ENCODE data around the gene TP53I11.

Gene TP53I11

DNA sequence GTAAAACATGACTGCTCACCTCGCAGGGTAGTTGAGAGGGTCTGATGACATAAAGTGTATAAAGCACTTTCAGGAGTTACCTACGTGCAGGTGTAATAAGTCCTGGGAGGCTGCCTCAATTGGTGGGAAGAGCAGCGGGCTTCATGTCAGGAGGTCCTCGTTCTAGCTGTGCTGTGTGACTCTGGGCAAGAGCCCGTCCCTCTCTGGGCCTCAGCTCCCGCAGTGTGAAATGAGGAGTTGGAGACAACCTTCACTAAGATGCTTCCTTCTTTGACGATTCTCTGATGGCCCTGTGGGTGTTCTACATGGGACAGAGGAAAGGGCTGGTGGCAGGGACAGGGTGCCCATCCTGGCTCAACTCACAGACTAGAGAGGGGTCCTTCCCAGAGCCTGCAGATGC, 57.8 kb downstream of the TP53I11 start:
- POLR2A ChIA-PET (ENCODE audit: low non-redundant PET) = no interaction called here
- DNase-seq (ENCODE audit: low spot score) = no peak
- TF ChIP-seq, protein P1, sequence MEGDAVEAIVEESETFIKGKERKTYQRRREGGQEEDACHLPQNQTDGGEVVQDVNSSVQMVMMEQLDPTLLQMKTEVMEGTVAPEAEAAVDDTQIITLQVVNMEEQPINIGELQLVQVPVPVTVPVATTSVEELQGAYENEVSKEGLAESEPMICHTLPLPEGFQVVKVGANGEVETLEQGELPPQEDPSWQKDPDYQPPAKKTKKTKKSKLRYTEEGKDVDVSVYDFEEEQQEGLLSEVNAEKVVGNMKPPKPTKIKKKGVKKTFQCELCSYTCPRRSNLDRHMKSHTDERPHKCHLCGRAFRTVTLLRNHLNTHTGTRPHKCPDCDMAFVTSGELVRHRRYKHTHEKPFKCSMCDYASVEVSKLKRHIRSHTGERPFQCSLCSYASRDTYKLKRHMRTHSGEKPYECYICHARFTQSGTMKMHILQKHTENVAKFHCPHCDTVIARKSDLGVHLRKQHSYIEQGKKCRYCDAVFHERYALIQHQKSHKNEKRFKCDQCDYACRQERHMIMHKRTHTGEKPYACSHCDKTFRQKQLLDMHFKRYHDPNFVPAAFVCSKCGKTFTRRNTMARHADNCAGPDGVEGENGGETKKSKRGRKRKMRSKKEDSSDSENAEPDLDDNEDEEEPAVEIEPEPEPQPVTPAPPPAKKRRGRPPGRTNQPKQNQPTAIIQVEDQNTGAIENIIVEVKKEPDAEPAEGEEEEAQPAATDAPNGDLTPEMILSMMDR (conservative IDR thresholded peaks at IDR 0.05; ENCODE audit: low read depth) = no peak
- H3K27ac ChIP-seq = no peak overlapping the region
- CTCF ChIA-PET = no interaction called here

- ChIA-PET POLR2A (ENCODE audit: low non-redundant PET) (no interaction called here), CTCF (no interaction called here)
- no peak for DNase-seq (ENCODE audit: low spot score)
- H3K27ac ChIP-seq = no peak overlapping the region
- TF ChIP-seq, protein P1 (conservative IDR thresholded peaks at IDR 0.05; ENCODE audit: low read depth) = no peak
Observed at GRCh38 chr11:44889266-44889665, 61.4 kb downstream of the TP53I11 start.

- TF ChIP-seq, protein P1 (conservative IDR thresholded peaks at IDR 0.05; ENCODE audit: low read depth) = no peak
- ChIA-PET CTCF (interaction anchor here (1.0 kb wide), 1 partner anchor 114 kb away, joined by 4 read pairs; no protein-coding TSS in a partner anchor), POLR2A (ENCODE audit: low non-redundant PET) (no interaction called here)
- no peak overlapping the region for H3K27ac ChIP-seq
- DNase-seq (ENCODE audit: low spot score) = no peak
Observed at GRCh38 chr11:44887636-44888035, 63.0 kb downstream of the TP53I11 start.

- no peak for DNase-seq (ENCODE audit: low spot score)
- ChIA-PET CTCF (interaction anchor here (0.6 to 0.7 kb wide), 2 partner anchors 8 to 365 kb away, joined by 3 to 4 read pairs; no protein-coding TSS in a partner anchor), POLR2A (ENCODE audit: low non-redundant PET) (no interaction called here)
- TF ChIP-seq, protein P1 (conservative IDR thresholded peaks at IDR 0.05; ENCODE audit: low read depth) = no peak
- no peak overlapping the region for H3K27ac ChIP-seq
Observed at GRCh38 chr11:44886790-44887140, 63.9 kb downstream of the TP53I11 start.

DNA sequence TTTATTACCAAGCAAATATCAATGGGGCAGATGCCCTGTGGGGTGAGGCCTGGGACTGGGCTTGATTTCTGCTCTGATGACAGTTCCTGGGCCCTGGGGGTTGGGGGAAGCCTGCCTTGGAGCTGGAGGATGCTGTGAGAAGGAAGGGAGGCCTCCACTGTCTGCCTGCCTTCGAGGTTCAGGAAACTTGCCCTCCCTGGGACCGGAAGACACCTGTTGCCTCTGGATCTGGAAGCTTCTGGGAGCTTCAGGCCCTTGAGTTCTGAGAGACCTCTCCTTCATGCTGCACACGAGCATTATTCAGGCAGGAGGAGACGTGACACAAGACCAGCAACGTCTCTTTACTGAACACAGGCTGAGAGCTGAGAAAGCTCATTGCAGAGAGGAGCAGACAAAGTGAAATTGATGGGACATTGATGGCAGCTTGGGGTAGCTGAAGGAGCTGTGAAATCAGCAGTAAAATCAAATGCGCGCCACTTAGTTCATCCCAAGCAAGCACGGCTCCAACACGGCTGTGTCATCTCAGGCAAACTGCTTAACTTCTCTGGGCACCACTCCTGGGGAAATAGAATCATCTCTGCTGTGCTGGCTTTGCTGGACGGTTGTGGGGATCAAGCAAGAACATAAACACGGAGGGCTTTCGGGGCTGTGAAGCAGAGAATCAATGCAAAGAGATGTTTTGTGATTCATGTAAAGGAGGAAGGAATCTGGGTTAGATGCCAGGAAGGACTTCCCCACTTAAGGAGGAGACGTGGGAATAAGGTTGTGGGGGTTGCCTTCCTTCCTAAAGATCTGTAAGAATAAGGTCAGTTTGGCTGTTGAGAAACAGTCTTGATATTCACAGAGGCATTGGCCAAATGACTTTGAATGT, 64.5 kb downstream of the TP53I11 start:
- no peak for DNase-seq (ENCODE audit: low spot score)
- POLR2A ChIA-PET (ENCODE audit: low non-redundant PET) = no interaction called here
- CTCF ChIA-PET = interaction anchor here (0.6 to 0.7 kb wide), 2 partner anchors 9 to 364 kb away, joined by 3 to 4 read pairs; no protein-coding TSS in a partner anchor
- no peak overlapping the region for H3K27ac ChIP-seq
- TF ChIP-seq, protein P1 (conservative IDR thresholded peaks at IDR 0.05; ENCODE audit: low read depth) = no peak

DNA sequence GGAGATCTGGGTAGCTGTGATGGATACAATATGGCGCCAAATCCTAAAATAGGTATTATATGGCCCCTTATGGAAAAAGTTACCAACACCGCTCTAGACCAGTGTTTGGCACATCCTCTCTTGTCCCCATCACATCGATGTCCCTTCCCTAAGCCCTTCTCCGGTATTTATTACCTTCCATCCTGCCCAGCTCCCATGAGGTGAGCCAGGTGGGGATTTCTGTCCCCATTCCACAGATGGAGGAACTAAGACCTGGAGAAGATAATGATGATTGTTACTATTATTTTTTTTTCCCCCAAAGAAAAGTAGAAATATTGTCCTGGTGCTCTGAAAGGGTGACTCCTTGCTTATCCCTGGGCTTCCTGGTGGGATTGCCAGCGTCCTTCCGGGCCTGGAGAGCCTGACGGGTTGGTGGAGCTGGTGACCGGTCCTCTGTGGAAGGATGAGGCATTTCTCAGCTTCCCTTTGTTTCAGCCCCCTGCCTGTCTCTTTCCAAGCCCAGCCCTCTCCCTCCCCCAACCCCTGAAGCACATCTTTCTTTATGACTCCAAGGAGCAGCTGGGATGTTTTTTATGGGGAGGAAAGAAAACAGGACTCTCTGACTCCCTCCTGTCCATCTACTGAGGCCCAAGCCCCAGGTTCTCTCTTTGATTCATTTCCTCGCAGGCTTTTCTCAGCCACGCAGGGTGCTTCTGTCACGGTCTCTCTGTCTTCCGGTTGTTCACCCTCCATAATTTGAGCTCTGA, 65.4 kb downstream of the TP53I11 start:
- CTCF ChIA-PET = interaction anchor here (0.6 to 0.7 kb wide), 2 partner anchors 110 to 268 kb away, joined by 3 read pairs; no protein-coding TSS in a partner anchor
- no peak overlapping the region for H3K27ac ChIP-seq
- POLR2A ChIA-PET (ENCODE audit: low non-redundant PET) = no interaction called here
- TF ChIP-seq, protein P1 (conservative IDR thresholded peaks at IDR 0.05; ENCODE audit: low read depth) = no peak
- DNase-seq (ENCODE audit: low spot score) = no peak
